GM10248 (cell line): Measurements from ENCODE around the gene CCL16.

Source experiments
- CTCF ChIA-PET: fragments of 300-600 bp; sonication (Branson Sonifier 250); formaldehyde crosslinking; extraction: SDS; loops from one replicate; lab custom pipeline; 2021; ENCODE audit warnings: antibody characterized with exemption; lab: Yijun Ruan, JAX
- POLR2A ChIA-PET: fragments of 350-650 bp; sonication (Branson Sonifier 250); formaldehyde crosslinking; extraction: SDS; loops from one replicate; lab custom pipeline; 2020; ENCODE audit warnings: antibody characterized with exemption; lab: Yijun Ruan, JAX
- DNase-seq: peaks from one replicate; pipeline ENCODE4 v3.0.0; 2012; ENCODE audit errors: extremely low spot score
- TF ChIP-seq, protein P1 (sequence below): IDR thresholded peaks from 2 replicates; pipeline ENCODE4 v1.5.1; 2012; ENCODE audit warnings: mild to moderate bottlenecking, low read depth; ENCODE audit errors: extremely low read depth, missing control alignments, control extremely low read depth

Gene CCL16

GRCh38 chr17:35934760-35935159, 46.5 kb downstream of the CCL16 start:
- TF ChIP-seq, protein P1, sequence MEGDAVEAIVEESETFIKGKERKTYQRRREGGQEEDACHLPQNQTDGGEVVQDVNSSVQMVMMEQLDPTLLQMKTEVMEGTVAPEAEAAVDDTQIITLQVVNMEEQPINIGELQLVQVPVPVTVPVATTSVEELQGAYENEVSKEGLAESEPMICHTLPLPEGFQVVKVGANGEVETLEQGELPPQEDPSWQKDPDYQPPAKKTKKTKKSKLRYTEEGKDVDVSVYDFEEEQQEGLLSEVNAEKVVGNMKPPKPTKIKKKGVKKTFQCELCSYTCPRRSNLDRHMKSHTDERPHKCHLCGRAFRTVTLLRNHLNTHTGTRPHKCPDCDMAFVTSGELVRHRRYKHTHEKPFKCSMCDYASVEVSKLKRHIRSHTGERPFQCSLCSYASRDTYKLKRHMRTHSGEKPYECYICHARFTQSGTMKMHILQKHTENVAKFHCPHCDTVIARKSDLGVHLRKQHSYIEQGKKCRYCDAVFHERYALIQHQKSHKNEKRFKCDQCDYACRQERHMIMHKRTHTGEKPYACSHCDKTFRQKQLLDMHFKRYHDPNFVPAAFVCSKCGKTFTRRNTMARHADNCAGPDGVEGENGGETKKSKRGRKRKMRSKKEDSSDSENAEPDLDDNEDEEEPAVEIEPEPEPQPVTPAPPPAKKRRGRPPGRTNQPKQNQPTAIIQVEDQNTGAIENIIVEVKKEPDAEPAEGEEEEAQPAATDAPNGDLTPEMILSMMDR, result no peak
- ChIA-PET POLR2A (no interaction called here), CTCF (interaction anchor here (1.0 kb wide), 1 partner anchor 43 kb away, joined by 3 read pairs; no protein-coding TSS in a partner anchor)
- DNase-seq, result no peak

DNA sequence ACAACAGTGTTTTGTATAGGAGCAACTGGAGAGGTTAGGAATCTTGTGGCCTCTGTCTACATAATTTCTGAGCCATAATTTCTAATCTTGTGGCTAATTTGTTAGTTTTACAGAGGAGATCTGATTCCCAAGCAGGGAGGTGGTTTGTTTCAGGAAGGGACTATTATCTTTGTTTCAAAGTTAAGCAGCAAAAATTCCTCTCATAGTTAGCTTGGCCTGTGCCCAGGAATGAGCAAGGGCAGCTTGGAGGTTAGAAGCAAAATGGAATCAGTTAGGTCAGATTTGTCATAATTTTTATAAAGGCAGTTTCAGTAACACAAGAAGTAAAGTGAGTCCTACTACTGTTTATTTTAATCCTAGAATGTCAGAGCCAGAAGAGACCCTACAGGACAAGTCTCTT, 48.7 kb downstream of the CCL16 start:
- TF ChIP-seq, protein P1, result no peak
- ChIA-PET CTCF (interaction anchor here (1.9 kb wide), 1 partner anchor 83 kb away, joined by 6 read pairs; no protein-coding TSS in a partner anchor), POLR2A (no interaction called here)
- no peak for DNase-seq

GRCh38 chr17:35931794-35932425, 49.4 kb downstream of the CCL16 start:
- CTCF ChIA-PET, result interaction anchor here (0.7 to 1.9 kb wide), 8 partner anchors 13 to 82 kb away, joined by 3 to 6 read pairs (median 4); no protein-coding TSS in a partner anchor
- TF ChIP-seq, protein P1, result no peak
- POLR2A ChIA-PET, result no interaction called here
- DNase-seq, result no peak

- POLR2A ChIA-PET, result no interaction called here
- DNase-seq, result peak; percentile 93
- TF ChIP-seq, protein P1, result no peak
Measured at GRCh38 chr17:35930211-35931065, 50.9 kb downstream of the CCL16 start, which contains the start of gene RDM1. Gene RDM1, minus strand, starts transcription at chr17:35930773. Its CDS starts 46 bp downstream, at chr17:35930727.

GRCh38 chr17:35927714-35928113, 53.6 kb downstream of the CCL16 start:
- ChIA-PET CTCF (interaction anchor here (1.1 to 1.4 kb wide), 4 partner anchors 11 to 164 kb away, joined by 3 to 6 read pairs (median 3); no protein-coding TSS in a partner anchor), POLR2A (no interaction called here)
- TF ChIP-seq, protein P1, result no peak
- DNase-seq, result no peak

More at GRCh38 chr17:35930211-35931065, 50.9 kb downstream of the CCL16 start, which contains the start of gene RDM1:
- CTCF ChIA-PET, result interaction anchor here (1.1 to 1.9 kb wide), 6 partner anchors 12 to 553 kb away, joined by 3 to 6 read pairs (median 4); no protein-coding TSS in a partner anchor
